Measurements from ENCODE around the gene XIRP1.

Gene XIRP1

GRCh38 chr3:39222462-39222861, 30.1 kb upstream of the XIRP1 start:
- Histone ChIP-seq H3K4me2 (ENCODE audit: insufficient read depth, low read length) (no peak overlapping the region), H2AFZ (ENCODE audit: low read depth, low read length) (no peak overlapping the region), H3K4me1 (ENCODE audit: insufficient read depth, low read length) (no peaks in the 10 kb centered on the region), H3K9me3 (ENCODE audit: insufficient read depth, low read length, severe bottlenecking) (no peaks in the 10 kb centered on the region), H4K20me1 (ENCODE audit: insufficient read depth, low read length) (no peaks in the 10 kb centered on the region), H3K4me3 (ENCODE audit: low read depth in 1 of 2, low read length in 2 of 2) (no peak overlapping the region), H3K36me3 (ENCODE audit: insufficient read depth, low read length) (no peaks in the 10 kb centered on the region), H3K27me3 (ENCODE audit: insufficient read depth, low read length, poor library complexity) (peaks cover 11% of the 10 kb centered on the region), H3K9ac (ENCODE audit: low read depth, low read length) (no peak overlapping the region), H3K27ac (ENCODE audit: low read length) (no peak overlapping the region), H3K79me2 (ENCODE audit: insufficient read depth, low read length) (no peaks in the 10 kb centered on the region)
- DNase-seq (no peak), ATAC-seq (ENCODE audit: insufficient read depth, low read depth) (no peak)
- TF ChIP-seq EZH2 (IDR thresholded peaks at IDR 0.05; ENCODE audit: borderline replicate concordance, low read depth, low read length, severe bottlenecking) (no peak), CTCF (IDR thresholded peaks at IDR 0.05; ENCODE audit: borderline replicate concordance, extremely low read depth, low read length, poor library complexity, severe bottlenecking) (no peak)

- Histone ChIP-seq H3K9me3 (ENCODE audit: insufficient read depth, low read length, severe bottlenecking) (no peaks in the 10 kb centered on the region), H3K4me3 (ENCODE audit: low read depth in 1 of 2, low read length in 2 of 2) (no peak overlapping the region), H3K4me1 (ENCODE audit: insufficient read depth, low read length) (no peaks in the 10 kb centered on the region), H3K27ac (ENCODE audit: low read length) (no peak overlapping the region), H2AFZ (ENCODE audit: low read depth, low read length) (no peak overlapping the region), H4K20me1 (ENCODE audit: insufficient read depth, low read length) (no peaks in the 10 kb centered on the region), H3K4me2 (ENCODE audit: insufficient read depth, low read length) (no peak overlapping the region), H3K9ac (ENCODE audit: low read depth, low read length) (no peak overlapping the region), H3K27me3 (ENCODE audit: insufficient read depth, low read length, poor library complexity) (peaks cover 11% of the 10 kb centered on the region), H3K36me3 (ENCODE audit: insufficient read depth, low read length) (no peaks in the 10 kb centered on the region), H3K79me2 (ENCODE audit: insufficient read depth, low read length) (no peaks in the 10 kb centered on the region)
- no peak for ATAC-seq (ENCODE audit: insufficient read depth, low read depth)
- no peak for DNase-seq
- TF ChIP-seq CTCF (IDR thresholded peaks at IDR 0.05; ENCODE audit: borderline replicate concordance, extremely low read depth, low read length, poor library complexity, severe bottlenecking) (no peak), EZH2 (IDR thresholded peaks at IDR 0.05; ENCODE audit: borderline replicate concordance, low read depth, low read length, severe bottlenecking) (no peak)
Observed at GRCh38 chr3:39221141-39221530, 28.7 kb upstream of the XIRP1 start.

DNA sequence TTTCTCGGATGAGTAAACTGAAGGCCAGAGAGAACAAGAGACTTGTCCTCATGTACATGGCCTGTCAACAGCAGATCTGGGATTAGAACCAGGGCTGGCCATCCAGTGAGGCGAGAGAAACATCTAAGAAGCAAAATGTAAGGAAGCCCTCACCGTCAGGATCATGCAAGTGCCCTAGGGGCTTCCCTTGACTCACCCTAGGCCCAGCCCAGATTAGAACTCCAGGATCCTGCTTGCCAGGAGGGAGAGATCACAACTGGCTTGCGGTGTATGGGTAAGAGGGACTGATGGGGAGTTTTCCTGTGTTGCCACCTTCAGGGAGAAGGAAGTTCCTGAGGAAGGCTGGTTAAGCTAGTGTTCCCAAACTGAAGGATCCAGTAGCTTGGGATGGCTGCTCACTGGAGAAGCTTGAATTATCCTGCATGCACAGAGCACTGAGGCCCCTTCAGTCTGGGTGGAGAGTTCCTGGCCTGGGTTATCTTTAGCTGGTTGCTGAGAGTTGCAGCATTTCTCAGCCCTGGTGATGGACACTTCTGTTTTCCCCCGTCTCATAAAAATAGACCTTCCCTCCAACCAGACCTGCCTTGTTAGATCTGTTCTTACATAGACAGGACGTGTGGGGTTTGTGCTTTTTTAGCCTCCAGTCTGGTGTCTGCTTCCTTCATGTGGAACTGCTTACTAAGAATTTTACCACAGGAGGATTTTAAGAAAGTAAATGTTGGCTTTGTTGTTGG, 28.2 kb upstream of the XIRP1 start:
- Histone ChIP-seq H3K9ac (ENCODE audit: low read depth, low read length) (no peak overlapping the region), H3K27me3 (ENCODE audit: insufficient read depth, low read length, poor library complexity) (peaks cover 11% of the 10 kb centered on the region), H4K20me1 (ENCODE audit: insufficient read depth, low read length) (no peaks in the 10 kb centered on the region), H3K27ac (ENCODE audit: low read length) (no peak overlapping the region), H3K36me3 (ENCODE audit: insufficient read depth, low read length) (no peaks in the 10 kb centered on the region), H3K4me1 (ENCODE audit: insufficient read depth, low read length) (no peaks in the 10 kb centered on the region), H3K4me3 (ENCODE audit: low read depth in 1 of 2, low read length in 2 of 2) (no peak overlapping the region), H2AFZ (ENCODE audit: low read depth, low read length) (no peak overlapping the region), H3K4me2 (ENCODE audit: insufficient read depth, low read length) (no peak overlapping the region), H3K79me2 (ENCODE audit: insufficient read depth, low read length) (no peaks in the 10 kb centered on the region), H3K9me3 (ENCODE audit: insufficient read depth, low read length, severe bottlenecking) (no peaks in the 10 kb centered on the region)
- TF ChIP-seq CTCF (IDR thresholded peaks at IDR 0.05; ENCODE audit: borderline replicate concordance, extremely low read depth, low read length, poor library complexity, severe bottlenecking) (no peak), EZH2 (IDR thresholded peaks at IDR 0.05; ENCODE audit: borderline replicate concordance, low read depth, low read length, severe bottlenecking) (no peak)
- no peak for DNase-seq
- no peak for ATAC-seq (ENCODE audit: insufficient read depth, low read depth)

Measured in DND-41 (cell line).